RWPE2 (cell line): Measurements from ENCODE around the gene MRPS24.
"Not testable (repeated sequence)": the region's sequence is repeated elsewhere in the genome, so short reads cannot be mapped to it uniquely, and the experiment has no call there.

Experiments used
- ATAC-seq: fragments of 200-7000 bp; cut with Tn5 transposase; 3 replicates; pipeline ENCODE4 v1.9.1; 2021; ENCODE audit warnings: low read depth
- DNase-seq: peaks from one replicate; pipeline ENCODE4 v3.0.0-alpha.2; 2020; ENCODE audit warnings: low spot score
- H3K27ac ChIP-seq: fragments of 450-650 bp; 2 replicates; pipeline ENCODE4 v1.5.1; 2017; ENCODE audit warnings: mild to moderate bottlenecking; ENCODE audit not compliant: poor library complexity, severe bottlenecking
- H3K27me3 ChIP-seq: fragments of 250-450 bp; sonication (Bioruptor Pico); 2 replicates; pipeline ENCODE4 v1.5.1; 2021; ENCODE audit warnings: mild to moderate bottlenecking, moderate library complexity; ENCODE audit not compliant: insufficient read depth, poor library complexity, severe bottlenecking
- H3K36me3 ChIP-seq: fragments of 250-450 bp; sonication (Bioruptor Pico); 2 replicates; pipeline ENCODE4 v1.5.1; 2020; ENCODE audit warnings: low read depth, mild to moderate bottlenecking, moderate library complexity
- H3K4me1 ChIP-seq: fragments of 250-450 bp; sonication (Bioruptor Pico); 2 replicates; pipeline ENCODE4 v1.5.1; 2021; ENCODE audit warnings: mild to moderate bottlenecking, moderate library complexity; ENCODE audit not compliant: insufficient read depth, poor library complexity, severe bottlenecking
- H3K4me3 ChIP-seq: fragments of 250-450 bp; sonication (Bioruptor Pico); 2 replicates; pipeline ENCODE4 v1.5.1; 2021; ENCODE audit warnings: mild to moderate bottlenecking, moderate library complexity; ENCODE audit not compliant: severe bottlenecking
- H3K9me3 ChIP-seq: fragments of 250-450 bp; sonication (Bioruptor Pico); 2 replicates; pipeline ENCODE4 v1.5.1; 2021; ENCODE audit warnings: mild to moderate bottlenecking, moderate library complexity; ENCODE audit not compliant: severe bottlenecking
- CTCF ChIP-seq: fragments of 450-650 bp; IDR thresholded peaks from one replicate; pipeline ENCODE4 v1.5.1; 2017; ENCODE audit warnings: mild to moderate bottlenecking, moderate library complexity; ENCODE audit not compliant: poor library complexity, severe bottlenecking

Gene MRPS24

GRCh38 chr7:43905956-43906330, 36.6 kb upstream of the MRPS24 start:
- H3K27ac ChIP-seq, result peak overlapping the region; percentile 80
- peak overlapping the region; percentile 80 for H3K4me3 ChIP-seq
- ATAC-seq (peak; percentile 42; the same call in 2 of the 3 replicates), DNase-seq (no peak)
- no peaks in the 10 kb centered on the region for H3K27me3 ChIP-seq
- TF ChIP-seq CTCF, result no peak
- H3K36me3 ChIP-seq, result no peaks in the 10 kb centered on the region
- H3K4me1 ChIP-seq, result peaks cover 17% of the 10 kb centered on the region
- H3K9me3 ChIP-seq, result no peaks in the 10 kb centered on the region

GRCh38 chr7:43905209-43905946, 36.1 kb upstream of the MRPS24 start:
- Histone ChIP-seq H3K27me3 (no peaks in the 10 kb centered on the region), H3K4me3 (peak overlapping the region; percentile 80), H3K36me3 (no peaks in the 10 kb centered on the region), H3K27ac (peak overlapping the region; percentile 80), H3K9me3 (no peaks in the 10 kb centered on the region), H3K4me1 (peaks cover 17% of the 10 kb centered on the region)
- no peak for TF ChIP-seq CTCF
- ATAC-seq (peak; percentile 69), DNase-seq (peak; percentile 67)

- TF ChIP-seq CTCF, result no peak
- peak overlapping the region; percentile 80 for H3K4me3 ChIP-seq
- H3K36me3 ChIP-seq, result no peaks in the 10 kb centered on the region; the same call in 1 of the 2 replicates
- peak overlapping the region; percentile 80 for H3K27ac ChIP-seq
- no peak for DNase-seq
- peaks cover 17% of the 10 kb centered on the region for H3K4me1 ChIP-seq
- H3K27me3 ChIP-seq, result no peaks in the 10 kb centered on the region
- H3K9me3 ChIP-seq, result no peaks in the 10 kb centered on the region
- peak; percentile 16; the same call in 1 of the 3 replicates for ATAC-seq
These were observed 35.4 kb upstream of the MRPS24 start for GRCh38 chr7:43904533-43905208.

GRCh38 chr7:43902542-43903054, 33.3 kb upstream of the MRPS24 start:
- DNase-seq (no peak), ATAC-seq (no peak)
- no peak for TF ChIP-seq CTCF
- H3K27me3 ChIP-seq, result no peaks in the 10 kb centered on the region
- H3K4me3 ChIP-seq, result no peak overlapping the region
- no peaks in the 10 kb centered on the region; the same call in 1 of the 2 replicates for H3K36me3 ChIP-seq
- H3K4me1 ChIP-seq, result peaks cover 17% of the 10 kb centered on the region
- H3K9me3 ChIP-seq, result no peaks in the 10 kb centered on the region
- H3K27ac ChIP-seq, result no peak overlapping the region

- not testable (repeated sequence) for ATAC-seq, H3K9me3 ChIP-seq, H3K4me3 ChIP-seq, H3K4me1 ChIP-seq, H3K27ac ChIP-seq, DNase-seq, H3K27me3 ChIP-seq
- H3K36me3 ChIP-seq, result peaks cover 20% of the 10 kb centered on the region
These were observed 29.3 kb upstream of the MRPS24 start for GRCh38 chr7:43898571-43898970.
